Cardiac fibroblast (primary cell): Measurements from ENCODE around the gene SEMA6B.
"Not testable (repeated sequence)": the region's sequence is repeated elsewhere in the genome, so short reads cannot be mapped to it uniquely, and the experiment has no call there.

ENCODE experiments used
- DNase-seq, 2 donors: peaks; one replicate each; pipeline versions ENCODE4 v3.0.0 to v3.0.0-alpha.2; 2010; ENCODE audit warnings: low read depth in 2 of 2
- H3K4me3 ChIP-seq, 2 donors: replicated peaks in 1 of 2; 1 replicate in 1 of 2; 2 replicates in 1 of 2; pipeline ENCODE4 v1.5.1; 2011; ENCODE audit warnings: low read depth in 2 of 2, low read length in 2 of 2, mild to moderate bottlenecking in 2 of 2, moderate library complexity in 1 of 2
- TF ChIP-seq, protein P1 (sequence below): IDR thresholded peaks from one replicate; pipeline ENCODE4 v1.5.1; 2011; ENCODE audit warnings: low read depth, mild to moderate bottlenecking, low read length, inconsistent platforms

Gene SEMA6B

DNA sequence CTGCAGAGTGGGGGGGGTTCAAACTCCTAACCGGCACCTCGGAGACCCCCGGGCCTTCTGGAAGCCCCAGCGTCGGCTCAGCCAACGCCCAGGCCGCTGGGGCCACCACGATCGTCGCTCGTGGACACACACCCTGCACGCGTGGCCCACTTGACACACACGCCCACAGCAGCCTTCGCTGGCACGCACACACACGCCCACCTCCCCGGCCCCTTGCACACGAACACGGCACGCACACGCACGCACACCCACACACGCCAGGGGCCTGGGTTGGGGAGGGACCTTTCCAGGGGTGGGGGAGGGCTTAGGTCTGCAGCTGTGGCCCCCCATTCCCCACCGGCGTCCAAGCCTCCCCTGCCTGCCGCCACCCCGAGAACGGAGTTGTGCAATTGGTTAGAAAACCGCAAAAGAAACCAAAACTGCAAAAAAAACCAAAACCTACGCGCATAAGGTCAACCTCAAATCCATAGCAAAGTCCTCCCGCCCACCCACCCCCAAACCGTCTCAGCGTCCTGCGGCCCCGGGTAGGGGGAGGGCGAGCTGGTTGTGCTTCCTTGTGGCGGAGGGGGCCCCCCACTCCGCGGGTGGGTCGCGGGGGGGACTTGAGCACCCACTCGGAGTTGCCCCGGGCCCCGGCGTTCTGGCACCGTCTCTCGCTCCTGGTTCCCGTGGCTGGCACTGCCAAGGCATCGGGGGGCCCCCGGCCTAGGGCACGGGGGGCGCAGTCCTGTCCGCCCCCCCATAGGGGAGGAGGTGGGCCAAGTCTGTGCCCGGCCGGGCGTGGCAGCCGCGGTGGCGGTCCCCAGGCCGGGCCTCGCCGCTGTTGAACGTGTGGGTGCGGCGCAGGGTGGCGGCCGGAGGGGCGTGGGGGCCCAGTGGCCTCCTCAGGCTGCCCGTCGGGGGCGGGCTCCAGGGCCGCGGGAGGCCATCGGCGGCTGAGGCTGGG lies 16.3 kb downstream of the SEMA6B start:
- no peak for DNase-seq
- TF ChIP-seq, protein P1, sequence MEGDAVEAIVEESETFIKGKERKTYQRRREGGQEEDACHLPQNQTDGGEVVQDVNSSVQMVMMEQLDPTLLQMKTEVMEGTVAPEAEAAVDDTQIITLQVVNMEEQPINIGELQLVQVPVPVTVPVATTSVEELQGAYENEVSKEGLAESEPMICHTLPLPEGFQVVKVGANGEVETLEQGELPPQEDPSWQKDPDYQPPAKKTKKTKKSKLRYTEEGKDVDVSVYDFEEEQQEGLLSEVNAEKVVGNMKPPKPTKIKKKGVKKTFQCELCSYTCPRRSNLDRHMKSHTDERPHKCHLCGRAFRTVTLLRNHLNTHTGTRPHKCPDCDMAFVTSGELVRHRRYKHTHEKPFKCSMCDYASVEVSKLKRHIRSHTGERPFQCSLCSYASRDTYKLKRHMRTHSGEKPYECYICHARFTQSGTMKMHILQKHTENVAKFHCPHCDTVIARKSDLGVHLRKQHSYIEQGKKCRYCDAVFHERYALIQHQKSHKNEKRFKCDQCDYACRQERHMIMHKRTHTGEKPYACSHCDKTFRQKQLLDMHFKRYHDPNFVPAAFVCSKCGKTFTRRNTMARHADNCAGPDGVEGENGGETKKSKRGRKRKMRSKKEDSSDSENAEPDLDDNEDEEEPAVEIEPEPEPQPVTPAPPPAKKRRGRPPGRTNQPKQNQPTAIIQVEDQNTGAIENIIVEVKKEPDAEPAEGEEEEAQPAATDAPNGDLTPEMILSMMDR, result no peak
- H3K4me3 ChIP-seq, result no peak overlapping the region

DNA sequence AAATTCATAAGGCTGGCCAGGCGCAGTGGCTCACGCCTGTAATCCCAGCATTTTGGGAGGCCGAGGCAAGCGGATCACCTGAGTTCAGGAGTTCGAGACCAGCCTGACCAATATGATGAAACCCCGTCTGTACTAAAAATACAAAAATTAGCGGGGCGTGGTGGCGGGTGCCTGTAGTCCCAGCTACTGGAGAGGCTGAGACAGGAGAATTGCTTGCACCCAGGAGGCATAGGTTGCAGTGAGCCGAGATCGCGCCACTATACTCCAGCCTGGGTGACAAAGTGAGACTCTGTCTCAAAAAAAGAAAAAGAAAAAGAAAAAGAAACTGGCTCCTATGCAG lies 17.7 kb downstream of the SEMA6B start:
- DNase-seq, H3K4me3 ChIP-seq: not testable (repeated sequence)

DNA sequence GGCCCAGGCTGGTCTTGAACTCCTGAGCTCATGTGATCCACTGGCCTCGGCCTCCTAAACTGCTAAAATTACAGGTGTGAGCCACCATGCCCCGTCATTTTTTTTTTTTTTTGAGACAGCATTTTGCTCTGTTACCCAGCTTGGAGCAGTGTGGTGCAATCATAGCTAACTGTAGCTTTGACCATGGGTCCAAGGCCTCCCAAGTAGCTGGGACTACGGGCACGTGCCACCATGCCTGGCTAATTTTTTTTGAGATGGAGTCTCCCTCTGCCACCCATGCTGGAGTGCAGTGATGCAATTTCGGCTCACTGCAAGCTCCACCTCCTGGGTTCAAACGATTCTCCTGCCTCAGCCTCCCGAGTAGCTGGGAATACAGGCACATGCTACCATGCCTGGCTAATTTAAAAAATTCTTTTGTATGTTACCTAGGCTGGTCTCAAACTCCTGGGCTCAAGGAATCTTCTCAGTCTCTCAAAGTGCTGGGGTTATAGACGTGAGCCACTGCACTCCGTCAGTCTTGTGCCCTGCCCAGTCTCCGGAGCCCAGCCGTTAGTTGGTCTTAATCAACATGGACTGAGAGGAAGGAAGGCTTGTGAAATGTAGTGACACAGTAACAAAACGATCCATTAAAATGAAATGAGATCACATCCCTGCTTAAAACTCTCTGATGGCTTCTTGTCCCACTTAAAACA lies 18.2 kb downstream of the SEMA6B start:
- no peak for DNase-seq
- TF ChIP-seq, protein P1, result no peak
- no peak overlapping the region for H3K4me3 ChIP-seq

- TF ChIP-seq, protein P1, result no peak
- DNase-seq, result peak; percentile 18 to 92
- H3K4me3 ChIP-seq, result no peak within 1 kb of the TSS
Measured at GRCh38 chr19:4539693-4540581, 19.5 kb downstream of the SEMA6B start, which contains the start of gene LRG1. Gene LRG1, minus strand, starts transcription at chr19:4540036. Its CDS starts 23 bp downstream, at chr19:4540013.

DNA sequence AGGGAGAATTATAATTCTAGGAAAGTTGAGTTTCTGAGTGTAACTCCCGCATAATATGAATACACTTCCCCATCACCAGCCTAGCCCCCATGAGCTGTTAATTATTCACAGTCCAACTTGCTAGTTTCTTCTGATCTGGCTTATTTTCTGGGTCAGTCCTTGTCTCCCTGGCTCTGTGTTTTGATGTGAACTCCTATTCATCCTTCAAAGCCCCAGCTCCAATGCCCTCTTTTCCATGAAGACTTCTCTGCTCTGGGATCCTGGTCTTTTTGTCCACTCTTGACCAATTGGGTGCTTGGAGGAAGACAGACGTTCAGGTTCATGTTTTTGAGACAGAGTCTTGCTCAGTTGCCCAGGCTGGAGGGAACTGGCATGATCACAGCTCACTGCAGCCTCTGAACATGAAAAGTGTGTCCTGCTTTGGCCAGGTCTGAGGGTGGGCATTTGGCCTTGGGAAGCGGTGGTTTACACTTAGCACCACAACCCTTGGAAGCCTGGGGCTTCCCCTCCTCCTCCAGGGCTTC lies 20.3 kb downstream of the SEMA6B start:
- TF ChIP-seq, protein P1, result no peak
- no peak overlapping the region for H3K4me3 ChIP-seq
- no peak for DNase-seq

- TF ChIP-seq, protein P1, result no peak
- no peak overlapping the region for H3K4me3 ChIP-seq
- no peak for DNase-seq
Measured at GRCh38 chr19:4538601-4538954, 20.9 kb downstream of the SEMA6B start.
